Medulla oblongata (tissue), 1 donor: Measurements from ENCODE around the gene FADD.

Source experiments
- DNase-seq: peaks from one replicate; pipeline ENCODE4 v3.0.0-alpha.2; 2015; ENCODE audit errors: extremely low spot score

Gene FADD, protein sequence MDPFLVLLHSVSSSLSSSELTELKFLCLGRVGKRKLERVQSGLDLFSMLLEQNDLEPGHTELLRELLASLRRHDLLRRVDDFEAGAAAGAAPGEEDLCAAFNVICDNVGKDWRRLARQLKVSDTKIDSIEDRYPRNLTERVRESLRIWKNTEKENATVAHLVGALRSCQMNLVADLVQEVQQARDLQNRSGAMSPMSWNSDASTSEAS

DNA sequence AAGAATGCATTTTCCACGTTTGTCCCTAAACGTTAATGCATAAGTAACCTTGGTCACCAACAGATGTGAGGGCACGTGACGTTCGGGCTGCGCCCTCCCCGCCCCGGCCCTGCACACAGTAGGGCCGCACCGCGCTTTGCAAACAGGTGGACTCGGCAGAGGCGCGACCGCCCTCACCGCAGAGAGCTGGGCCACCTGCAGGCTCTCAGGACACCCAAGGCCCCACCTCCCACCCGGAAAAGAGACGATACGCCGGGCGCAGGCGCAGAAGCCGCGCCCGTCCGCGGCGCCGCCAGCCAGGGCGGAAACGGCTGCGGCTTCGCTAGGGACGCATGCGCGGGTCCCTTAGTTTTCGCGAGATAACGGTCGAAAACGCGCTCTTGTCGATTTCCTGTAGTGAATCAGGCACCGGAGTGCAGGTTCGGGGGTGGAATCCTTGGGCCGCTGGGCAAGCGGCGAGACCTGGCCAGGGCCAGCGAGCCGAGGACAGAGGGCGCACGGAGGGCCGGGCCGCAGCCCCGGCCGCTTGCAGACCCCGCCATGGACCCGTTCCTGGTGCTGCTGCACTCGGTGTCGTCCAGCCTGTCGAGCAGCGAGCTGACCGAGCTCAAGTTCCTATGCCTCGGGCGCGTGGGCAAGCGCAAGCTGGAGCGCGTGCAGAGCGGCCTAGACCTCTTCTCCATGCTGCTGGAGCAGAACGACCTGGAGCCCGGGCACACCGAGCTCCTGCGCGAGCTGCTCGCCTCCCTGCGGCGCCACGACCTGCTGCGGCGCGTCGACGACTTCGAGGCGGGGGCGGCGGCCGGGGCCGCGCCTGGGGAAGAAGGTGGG, at the start of gene FADD:
Gene FADD, plus strand, starts transcription at position 377 of the 831 bp plus-strand sequence. Its CDS starts 164 bp downstream, at position 541.
- peak; percentile 94 for DNase-seq

DNA sequence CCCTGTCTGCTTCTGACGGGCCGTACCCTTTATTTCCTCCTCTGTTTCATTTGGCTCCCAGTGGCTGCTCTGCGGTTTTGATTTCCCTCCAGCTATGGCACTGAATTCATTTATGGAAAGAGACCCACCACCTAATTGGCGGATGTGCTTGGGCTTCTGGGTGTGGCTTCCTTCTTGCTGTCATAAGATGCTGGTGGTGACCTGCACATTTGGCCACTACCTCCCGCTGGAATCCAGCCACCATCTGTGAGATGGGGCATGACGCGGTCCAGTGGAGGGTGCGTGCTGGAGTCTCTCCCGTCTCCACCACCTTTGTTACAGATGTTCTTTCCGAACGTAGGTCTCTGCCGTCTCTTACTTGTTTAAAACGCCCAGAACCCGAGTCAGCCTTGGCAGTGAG, 47.7 kb upstream of the FADD start:
- DNase-seq: no peak

DNA sequence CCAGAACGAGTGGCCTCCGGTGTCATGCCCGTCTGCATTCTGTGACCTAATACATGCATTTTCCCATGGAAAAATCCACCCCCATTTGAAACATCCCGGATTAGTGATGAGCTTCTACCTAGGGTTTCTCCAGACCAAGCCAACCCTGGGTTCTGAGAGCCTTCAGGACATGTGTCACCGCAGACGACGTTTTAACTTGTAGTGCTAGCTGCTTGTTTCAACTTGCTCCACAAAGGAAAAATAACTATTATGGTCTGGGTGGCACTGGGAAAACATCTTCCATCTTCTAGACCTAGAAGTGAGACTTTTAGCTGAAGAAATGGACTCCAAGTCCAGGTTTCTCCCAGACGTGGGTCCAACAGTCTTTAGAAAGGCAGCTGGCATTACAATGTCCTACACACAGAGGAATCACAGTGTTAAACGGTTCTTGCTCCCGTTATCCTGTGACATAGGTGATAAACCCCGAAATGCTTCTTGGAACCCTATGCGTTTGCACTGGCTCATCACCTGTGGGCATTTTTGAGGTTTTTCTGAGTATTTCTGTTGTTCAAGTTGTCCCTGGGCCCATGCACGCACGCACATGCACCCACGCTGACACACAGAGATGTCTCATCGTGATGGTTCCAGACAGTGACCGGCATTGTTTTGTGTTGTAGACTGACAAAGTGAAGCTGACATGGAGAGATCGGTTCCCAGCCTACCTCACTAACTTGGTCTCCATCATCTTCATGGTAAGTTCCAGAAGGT, 46.6 kb upstream of the FADD start:
- DNase-seq: no peak

DNA sequence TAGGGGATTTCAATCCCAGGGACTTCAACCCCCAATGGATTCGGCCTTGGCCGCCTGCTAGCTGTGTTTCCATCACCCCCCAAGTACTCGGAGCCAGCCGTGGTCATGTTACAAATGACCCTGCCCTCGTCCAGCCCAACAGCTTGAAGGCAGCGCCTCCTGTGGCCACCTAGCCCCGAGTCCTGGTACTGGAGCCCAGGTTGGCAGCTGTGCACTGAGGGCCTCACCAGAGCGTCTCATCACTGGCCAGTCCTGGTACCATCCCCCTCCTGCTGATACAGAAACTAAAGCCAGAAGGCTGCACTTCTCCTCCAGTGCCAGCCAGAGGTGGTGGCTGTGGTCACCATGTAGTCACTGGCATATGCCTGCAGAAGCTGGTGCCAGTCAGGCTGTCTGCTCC, 44.9 kb upstream of the FADD start:
- DNase-seq: no peak

DNA sequence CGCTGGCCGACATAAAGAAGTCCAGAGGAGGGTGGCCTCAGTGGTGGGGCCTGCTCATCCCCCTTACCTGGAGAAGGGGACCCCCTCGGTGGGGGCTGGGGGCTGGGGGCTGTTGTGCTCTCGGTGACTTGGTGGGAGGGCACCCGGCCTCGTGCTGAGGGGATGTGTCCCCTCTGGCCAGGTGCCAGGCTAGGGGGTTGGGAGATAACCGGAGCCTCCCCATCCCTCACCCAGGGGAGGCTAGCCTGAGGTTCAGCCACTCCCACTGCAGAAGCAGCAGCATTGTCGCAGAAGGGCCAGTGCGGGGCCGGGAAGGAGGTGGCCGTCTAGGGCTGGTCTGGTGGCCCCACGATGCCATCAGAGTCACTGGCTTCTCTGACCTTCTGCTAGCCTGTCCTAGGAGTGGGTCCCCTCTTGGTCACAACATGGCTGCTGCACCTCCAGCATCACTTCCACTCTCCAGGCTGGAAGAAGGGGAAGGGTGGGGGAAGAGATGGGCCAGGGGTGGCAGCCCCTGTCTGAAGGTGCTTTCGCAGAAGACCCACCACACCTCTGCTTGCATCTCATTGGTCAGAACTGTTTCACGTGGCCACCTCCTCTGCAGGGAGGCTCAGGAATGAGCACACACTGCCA, 44.2 kb upstream of the FADD start:
- DNase-seq: no peak

DNA sequence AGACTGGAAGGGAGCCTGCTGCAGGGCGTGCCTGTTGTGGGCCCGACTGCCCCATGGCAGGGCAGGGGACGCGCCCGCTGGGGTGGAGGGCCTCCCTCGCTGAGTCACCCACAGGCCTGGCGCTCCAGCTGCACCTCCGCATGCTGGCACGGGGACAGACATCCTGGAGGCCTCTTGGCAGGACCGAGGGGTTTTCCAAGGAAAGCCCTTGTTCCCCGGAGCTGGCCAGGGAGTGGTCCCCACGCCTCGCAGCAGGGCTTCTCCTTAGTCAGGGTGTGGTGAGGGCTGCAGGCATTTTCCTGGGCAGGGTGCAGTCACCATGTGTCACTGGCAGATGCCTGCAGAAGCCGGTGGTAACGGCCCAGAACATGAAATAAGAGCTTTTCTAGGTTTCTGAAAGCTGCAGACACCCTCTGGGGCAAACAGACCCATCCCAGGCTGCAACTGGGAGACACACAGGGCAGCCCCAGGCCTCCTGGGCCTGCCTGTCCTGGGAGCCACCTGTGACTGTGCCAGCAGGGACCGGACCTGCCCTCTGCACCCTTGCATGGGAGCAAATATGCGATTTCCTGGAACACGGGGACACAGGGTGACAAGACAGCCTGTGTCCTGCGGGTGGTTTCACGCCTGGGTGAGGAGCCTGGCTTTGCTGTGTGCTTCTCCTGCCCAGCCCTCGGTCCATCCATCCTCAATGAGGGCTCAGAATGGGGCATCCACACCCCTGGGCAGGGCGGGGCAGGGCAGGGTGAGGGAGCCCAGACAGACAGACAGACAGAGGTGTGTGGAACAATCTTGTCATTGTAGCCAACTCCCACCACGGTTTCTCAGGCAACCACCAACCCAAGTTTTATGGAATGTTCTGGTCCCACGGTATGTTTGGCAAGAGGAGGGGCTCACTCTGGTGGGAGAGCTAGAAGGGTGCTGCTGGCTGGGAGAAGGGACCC, 43.2 kb upstream of the FADD start:
- no peak for DNase-seq

DNA sequence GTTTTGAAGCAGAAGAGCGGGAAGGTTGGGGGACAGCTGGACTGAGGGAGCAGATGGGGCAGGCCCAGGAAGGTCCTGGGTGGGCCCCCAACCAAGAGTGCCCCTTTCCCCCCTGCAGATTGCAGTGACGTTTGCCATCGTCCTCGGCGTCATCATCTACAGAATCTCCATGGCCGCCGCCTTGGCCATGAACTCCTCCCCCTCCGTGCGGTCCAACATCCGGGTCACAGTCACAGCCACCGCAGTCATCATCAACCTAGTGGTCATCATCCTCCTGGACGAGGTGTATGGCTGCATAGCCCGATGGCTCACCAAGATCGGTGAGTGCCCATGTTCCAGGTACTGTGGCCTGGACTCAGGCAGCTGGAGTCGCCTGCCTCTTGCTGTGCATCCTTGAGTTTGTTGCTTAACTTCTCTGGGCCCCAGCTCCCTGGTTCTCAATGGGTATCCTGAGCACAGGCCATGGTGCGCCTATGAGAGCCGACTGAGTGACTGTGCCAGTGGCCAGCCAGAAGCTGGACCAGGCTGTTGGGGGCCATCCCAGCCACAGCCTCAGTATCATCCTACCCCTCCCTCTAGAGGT, 42.0 kb upstream of the FADD start:
- DNase-seq: no peak

DNA sequence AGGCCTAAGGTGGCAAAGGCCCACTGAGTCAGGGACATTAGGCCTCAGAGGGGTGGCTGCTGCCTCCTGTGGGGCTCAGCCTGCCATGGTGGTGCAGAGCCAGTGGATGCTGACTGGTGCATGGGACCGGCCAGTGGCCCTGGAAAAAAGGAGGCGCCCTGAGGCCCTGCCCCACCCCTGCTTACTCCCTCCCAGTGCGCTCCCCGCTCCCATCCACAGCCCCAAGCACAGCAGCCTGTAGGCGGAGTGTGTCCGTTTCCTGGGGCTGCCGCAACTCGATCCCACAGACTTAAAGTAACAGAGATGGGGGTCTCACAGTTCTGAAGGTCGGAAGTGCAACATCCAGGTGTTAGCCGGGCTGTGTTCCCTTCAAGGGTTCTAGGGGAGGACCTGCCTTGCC, 38.4 kb upstream of the FADD start:
- no peak for DNase-seq

DNA sequence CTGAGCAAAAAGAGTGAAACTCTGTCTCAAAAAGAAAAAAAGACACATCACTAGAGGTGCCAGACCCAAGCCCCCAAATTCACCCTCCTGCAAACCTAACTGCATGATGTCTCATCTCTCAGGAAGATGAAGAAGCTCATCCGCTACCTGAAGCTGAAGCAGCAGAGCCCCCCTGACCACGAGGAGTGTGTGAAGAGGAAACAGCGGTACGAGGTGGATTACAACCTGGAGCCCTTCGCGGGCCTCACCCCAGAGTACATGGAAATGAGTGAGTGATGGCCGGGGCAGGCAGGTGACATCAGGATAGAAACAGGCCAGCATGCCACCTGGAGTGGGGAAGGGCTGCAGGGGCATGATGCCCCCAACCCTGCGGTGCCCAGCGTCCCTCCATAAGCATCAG, 36.0 kb upstream of the FADD start:
- DNase-seq: no peak

DNA sequence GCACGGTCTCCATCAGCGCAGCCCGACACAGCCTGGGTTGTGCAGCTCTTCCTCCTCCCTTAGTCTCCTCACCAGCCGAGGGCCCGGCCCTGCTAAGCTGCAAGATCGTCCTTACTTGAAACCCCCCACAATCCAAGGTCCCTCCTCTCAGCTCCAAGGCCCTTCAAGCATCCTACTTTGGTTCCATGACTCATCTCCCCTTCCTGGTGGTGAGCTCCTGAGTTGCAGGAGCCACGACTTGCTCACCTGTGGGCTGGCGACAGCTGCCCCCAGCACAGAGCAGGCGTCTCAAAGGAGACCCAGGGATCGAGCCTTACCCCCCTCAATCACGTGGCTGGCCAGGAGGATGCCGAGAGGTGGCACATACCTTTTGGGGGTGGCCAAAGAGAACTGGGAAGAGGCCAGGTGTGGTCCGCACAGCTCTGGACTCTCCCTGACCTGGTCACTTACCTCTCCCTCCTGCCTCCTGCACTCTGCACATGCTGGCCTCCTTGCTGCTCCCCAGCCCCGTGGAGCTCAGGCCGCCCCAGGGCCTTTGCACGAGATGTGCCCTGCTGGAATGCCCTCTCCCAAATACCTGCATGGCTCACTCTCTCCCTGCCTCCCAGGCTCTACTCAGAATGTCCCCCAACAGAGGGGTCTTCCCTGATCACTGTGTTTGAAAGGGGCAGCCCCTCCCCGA, 35.2 kb upstream of the FADD start:
- no peak for DNase-seq

DNA sequence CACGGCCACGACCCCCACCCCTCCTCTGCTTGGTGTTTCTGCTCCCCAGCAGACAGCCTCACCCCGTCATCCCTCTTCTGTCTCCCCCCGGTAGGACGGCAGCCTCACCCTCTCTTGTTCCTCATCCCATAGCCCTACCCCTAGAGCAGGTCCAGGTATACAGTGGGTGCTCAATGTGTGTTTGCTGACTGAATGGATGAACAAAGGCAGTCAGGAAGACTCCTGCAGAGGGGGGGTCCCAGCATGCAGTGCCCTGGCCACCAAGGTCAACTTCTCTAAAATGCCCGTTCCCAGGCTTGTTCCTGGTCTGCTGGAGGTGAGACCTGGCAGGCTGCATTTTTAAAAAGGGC, 34.7 kb upstream of the FADD start:
- DNase-seq: no peak

DNA sequence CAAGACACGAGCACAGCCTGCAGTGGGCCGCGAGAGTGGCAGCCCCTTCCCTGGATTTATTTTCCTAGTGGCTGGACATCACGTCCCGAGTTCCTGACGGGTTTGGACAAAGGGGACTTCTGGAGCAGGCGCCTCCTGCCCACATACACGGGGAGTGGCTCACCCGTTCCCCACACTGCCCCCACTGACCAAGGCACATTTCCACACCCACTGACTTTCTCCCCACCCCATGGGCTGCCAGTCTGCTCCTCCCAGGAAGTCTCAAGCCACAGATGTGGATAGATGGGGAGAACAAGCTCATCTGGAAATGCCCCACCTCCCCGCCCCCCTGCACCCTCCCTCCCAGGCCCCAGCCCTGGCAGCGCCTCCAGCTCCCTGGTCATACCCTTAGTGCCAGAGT, 34.0 kb upstream of the FADD start:
- no peak for DNase-seq

DNA sequence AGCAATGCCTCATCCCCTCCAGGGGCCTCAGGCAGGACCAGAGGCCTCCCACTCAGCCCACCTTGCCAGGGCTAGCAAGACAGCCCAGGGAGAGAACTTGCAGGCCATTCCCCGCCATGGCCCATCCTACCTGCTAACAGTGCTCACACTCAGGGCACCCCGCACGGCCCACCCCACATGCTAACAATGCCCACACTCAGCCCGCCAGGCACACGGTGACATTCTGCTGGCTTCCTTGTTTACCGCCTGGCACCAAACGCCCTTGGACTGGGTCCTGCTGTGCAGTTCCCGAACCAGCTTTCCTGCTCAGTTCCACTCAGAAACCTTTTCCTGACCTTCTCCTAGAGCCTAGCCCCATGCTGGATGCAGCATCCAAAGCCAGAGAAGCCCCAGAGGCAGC, 33.5 kb upstream of the FADD start:
- DNase-seq: no peak

DNA sequence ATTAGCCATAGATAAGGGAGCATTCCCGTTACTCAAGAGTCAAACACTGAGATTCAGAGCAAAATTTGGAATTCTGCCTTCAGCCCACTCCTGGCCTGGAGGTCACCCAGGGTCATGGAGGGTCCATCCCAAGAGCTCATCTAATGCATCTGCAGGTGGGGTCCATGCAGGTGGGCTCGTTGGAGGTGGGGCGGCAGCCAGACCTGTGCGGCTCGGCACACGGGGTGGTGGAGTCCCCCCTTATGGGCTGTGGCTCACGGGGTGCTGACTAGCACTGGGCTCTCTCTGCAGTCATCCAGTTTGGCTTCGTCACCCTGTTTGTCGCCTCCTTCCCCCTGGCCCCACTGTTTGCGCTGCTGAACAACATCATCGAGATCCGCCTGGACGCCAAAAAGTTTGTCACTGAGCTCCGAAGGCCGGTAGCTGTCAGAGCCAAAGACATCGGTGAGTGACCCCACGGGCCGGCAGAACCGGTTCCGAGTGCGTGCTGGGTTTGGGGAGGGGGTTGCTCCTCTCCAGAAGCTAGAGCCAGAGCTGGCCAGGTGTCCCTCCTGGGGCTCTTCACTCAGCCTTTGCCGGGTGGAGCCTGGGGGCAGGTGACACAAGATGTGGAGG, 32.4 kb upstream of the FADD start:
- DNase-seq: no peak

DNA sequence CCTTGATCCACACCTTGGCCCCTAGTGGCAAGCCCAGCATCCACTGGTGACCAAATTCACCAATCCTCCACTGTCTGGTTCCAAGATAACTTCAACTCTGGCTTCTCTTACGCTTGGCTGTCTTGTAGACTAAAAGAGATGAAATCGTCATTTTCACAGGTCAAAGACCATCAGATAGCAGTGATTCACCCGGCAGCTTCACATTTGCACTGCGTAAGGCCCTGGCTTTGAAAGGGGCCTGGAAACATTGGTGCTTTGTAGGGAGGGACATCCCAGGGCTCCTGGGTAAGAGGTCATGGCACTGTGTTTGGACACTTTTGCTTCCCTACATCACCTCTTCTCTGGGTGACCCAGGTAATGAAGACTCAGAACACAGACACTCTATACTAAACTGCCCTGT, 30.1 kb upstream of the FADD start:
- DNase-seq: no peak

DNA sequence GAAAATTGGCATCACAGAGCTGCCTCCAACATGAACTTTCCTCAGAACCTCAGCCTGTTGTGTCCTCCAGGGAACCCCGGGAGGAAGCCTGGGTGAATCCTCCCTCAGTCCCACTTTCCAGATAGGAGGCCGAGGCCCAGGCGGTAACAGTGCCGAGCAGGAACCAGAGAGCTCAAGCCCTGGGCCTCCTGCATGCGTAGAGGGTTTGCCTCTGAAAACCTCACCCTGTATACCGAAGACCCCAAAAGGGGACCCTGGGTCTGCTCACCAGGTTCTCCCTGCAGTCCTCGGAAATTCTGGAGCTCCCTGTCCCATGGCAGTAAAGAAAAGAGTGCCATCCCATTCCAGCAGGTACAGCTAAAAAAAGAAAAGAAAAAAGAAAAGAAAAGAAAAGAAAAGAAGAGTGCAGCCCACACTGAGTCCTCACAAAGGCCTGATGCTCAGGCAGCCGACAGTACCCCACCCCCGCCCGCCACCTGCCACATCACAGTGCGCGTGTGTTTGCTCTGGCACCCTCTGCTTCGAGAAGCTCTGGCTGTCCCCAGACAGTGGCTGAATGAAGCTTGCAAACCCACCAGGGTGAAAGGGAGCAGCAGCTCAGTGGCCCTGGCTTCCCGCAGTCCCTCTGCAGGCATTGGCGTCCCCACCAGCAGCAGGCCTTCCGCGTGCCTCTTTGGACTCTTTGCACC, 28.4 kb upstream of the FADD start:
- no peak for DNase-seq

DNA sequence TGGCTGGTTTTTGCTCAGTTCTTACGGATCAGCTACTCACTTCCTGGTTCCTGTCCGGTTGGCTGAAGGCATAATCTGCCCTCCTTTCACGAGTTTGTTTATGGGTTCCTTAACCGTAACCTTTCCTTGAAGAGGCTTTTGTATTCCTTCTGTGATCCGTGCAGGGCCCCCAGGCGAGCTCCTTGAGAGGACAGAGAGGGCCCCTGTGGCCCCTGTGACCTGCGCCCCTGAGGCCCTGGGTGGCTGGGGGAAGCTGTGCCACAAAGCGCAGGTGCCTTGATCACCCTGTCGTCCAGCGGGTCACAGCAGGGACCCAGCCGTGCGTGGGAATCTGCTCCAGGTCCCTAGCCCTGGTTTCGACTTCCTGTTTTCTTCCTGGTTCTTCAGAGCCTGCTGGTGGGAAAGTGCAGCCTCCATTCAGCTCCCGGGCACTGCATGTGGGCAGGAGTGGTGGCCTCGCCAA, 27.8 kb upstream of the FADD start:
- DNase-seq: no peak

DNA sequence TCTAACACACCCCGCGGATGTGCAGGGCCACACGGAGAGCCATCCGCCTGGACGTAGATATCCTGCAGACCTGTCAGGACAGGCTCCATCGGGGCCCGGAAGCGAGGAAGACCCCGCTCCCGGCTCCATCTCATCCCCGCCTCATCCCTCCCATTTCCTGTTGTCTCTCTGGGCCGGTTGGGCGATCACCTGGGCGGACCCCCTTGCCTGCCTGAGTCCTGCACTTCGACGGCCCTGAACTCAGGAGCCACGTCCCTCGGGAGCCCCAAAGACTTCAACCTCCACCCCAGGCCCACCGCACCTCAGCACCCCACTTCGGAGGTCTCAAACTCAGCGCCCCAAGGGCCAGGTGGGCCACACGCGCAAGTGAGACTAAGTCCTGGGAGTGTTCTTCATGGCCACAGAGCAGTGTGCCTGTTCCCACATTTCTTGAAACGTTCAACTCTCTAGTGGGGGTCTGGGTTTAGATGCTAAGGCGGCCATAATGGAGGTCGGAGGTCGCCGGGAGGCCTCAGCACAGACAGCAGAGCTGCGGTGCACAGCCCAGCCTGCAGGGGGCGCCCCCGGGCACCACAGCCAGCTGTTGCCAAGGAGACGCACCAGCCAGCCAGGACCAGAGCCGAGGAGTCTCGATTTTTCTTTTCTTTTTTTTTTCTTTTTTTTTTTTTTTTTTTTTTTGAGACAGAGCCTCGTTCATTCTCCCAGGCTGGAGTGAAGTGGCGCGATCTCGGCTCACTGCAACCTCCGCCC, 26.0 kb upstream of the FADD start:
- DNase-seq: no peak
